ENCODE data around the gene NOX4.

- TF ChIP-seq, protein P1, sequence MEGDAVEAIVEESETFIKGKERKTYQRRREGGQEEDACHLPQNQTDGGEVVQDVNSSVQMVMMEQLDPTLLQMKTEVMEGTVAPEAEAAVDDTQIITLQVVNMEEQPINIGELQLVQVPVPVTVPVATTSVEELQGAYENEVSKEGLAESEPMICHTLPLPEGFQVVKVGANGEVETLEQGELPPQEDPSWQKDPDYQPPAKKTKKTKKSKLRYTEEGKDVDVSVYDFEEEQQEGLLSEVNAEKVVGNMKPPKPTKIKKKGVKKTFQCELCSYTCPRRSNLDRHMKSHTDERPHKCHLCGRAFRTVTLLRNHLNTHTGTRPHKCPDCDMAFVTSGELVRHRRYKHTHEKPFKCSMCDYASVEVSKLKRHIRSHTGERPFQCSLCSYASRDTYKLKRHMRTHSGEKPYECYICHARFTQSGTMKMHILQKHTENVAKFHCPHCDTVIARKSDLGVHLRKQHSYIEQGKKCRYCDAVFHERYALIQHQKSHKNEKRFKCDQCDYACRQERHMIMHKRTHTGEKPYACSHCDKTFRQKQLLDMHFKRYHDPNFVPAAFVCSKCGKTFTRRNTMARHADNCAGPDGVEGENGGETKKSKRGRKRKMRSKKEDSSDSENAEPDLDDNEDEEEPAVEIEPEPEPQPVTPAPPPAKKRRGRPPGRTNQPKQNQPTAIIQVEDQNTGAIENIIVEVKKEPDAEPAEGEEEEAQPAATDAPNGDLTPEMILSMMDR (conservative IDR thresholded peaks at IDR 0.05): no peak
- no peak for TF ChIP-seq EZH2 (IDR thresholded peaks at IDR 0.05; ENCODE audit: low read depth)
Observed at GRCh38 chr11:89500336-89500735, 9.2 kb upstream of the NOX4 start.

Data from PC-9 (cell line).